Activated CD4-positive, alpha-beta T cell treated with anti-CD3 and anti-CD28 coated beads, Interleukin-2, amount 50 U/mL, for 1 hour (primary cell): ENCODE data around the gene CLEC4M.
"Not testable (repeated sequence)": the region's sequence is repeated elsewhere in the genome, so short reads cannot be mapped to it uniquely, and the experiment has no call there.

Experiments used
- DNase-seq: peaks from one replicate; pipeline ENCODE4 v3.0.0-alpha.2; 2020

The CLEC4M gene

DNA sequence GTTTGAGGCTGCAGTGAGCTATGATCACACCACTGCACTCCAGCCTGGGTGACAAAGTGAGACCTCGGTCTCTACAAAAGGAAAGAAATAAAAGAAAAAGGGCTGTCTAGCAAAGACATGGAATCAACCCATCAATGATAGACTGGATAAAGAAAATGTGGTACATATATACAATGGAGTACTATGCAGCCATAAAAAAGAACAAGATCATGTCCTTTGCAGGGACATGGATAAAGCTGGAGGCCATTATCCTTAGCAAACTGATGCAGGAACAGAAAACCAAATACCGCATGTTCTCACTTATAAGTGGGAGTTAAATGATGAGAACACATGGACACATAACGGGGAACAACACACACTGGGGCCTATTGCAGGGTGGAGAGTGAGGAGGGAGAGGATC, 53.0 kb downstream of the CLEC4M start:
- not testable (repeated sequence) for DNase-seq

DNA sequence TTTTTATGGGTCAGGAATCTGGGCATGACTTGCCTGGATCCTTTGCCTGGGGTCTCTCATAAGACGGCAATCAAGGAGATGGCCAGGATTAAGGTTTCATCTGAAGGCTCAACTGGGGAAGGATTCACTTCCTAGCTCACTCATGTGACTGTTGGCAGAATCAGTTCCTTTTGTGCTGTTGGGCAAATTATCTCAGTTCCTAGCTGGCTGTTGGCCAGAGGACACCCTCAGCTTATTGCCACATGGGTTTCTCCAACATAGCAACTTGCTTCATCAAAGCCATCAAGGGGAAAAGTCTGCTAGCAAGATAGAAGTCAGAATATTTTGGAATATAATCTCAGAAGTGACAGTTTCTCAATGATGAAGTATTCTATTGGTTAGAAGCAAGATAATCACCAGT, 54.8 kb downstream of the CLEC4M start:
- DNase-seq, result no peak

DNA sequence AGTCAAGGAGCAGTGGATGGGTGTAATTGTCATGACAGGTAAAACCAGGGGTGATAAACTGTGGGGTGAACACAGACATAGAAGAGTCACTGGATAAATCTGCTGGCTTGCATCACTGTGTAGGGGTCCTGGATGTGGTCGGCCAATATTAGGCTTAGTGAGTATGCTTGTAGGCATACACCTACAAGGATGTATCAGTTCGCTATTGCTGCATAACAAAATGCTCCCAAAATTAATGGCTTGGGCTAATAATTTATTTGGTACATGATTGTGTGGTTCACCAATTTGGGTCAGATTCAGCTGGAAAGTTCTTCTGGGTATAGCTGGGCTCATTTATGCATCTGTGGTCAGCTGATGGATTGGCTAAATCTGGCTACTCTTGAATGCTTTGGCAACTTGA, 55.8 kb downstream of the CLEC4M start:
- DNase-seq, result no peak
